GM18873 (cell line): ENCODE data around the gene LDLRAD3.

Experiments
- ATAC-seq: cut with Tn5 transposase; IDR thresholded peaks from one replicate; pipeline ENCODE4 v1.9.1; 2021; ENCODE audit warnings: mild to moderate bottlenecking, moderate library complexity, moderate number of reproducible peaks; ENCODE audit not compliant: unreplicated experiment, low FRiP score

The LDLRAD3 gene

GRCh38 chr11:36092314-36093030 is 148.6 kb downstream of the LDLRAD3 start:
- ATAC-seq = no peak

GRCh38 chr11:36093548-36093947 is 149.7 kb downstream of the LDLRAD3 start:
- no peak for ATAC-seq

- ATAC-seq = no peak
Measured at GRCh38 chr11:36094164-36094563, 150.3 kb downstream of the LDLRAD3 start.

- no peak for ATAC-seq
Measured at GRCh38 chr11:36095716-36096115, 151.9 kb downstream of the LDLRAD3 start.

- no peak for ATAC-seq
Measured at GRCh38 chr11:36097219-36097650, 153.4 kb downstream of the LDLRAD3 start.

- ATAC-seq = no peak
Measured at GRCh38 chr11:36098087-36098486, 154.2 kb downstream of the LDLRAD3 start.

GRCh38 chr11:36098853-36099375 is 155.1 kb downstream of the LDLRAD3 start:
- ATAC-seq = no peak

- no peak for ATAC-seq
Measured at GRCh38 chr11:36101466-36101865, 157.6 kb downstream of the LDLRAD3 start.

- ATAC-seq = no peak
Measured at GRCh38 chr11:36102868-36103267, 159.0 kb downstream of the LDLRAD3 start.

- no peak for ATAC-seq
Measured at GRCh38 chr11:36103933-36104530, 160.2 kb downstream of the LDLRAD3 start.

- no peak for ATAC-seq
Measured at GRCh38 chr11:36104660-36104992, 160.8 kb downstream of the LDLRAD3 start.

- ATAC-seq = no peak
Measured at GRCh38 chr11:36105743-36106581, 162.1 kb downstream of the LDLRAD3 start.

- ATAC-seq = no peak
Measured at GRCh38 chr11:36107547-36107946, 163.7 kb downstream of the LDLRAD3 start.

- no peak for ATAC-seq
Measured at GRCh38 chr11:36108881-36109589, 165.2 kb downstream of the LDLRAD3 start.

GRCh38 chr11:36109590-36109849 is 165.7 kb downstream of the LDLRAD3 start:
- ATAC-seq = no peak

GRCh38 chr11:36109850-36110606 is 166.2 kb downstream of the LDLRAD3 start:
- no peak for ATAC-seq

- ATAC-seq = no peak
Measured at GRCh38 chr11:36110668-36111410, 167.0 kb downstream of the LDLRAD3 start.

- no peak for ATAC-seq
Measured at GRCh38 chr11:36114095-36114494, 170.2 kb downstream of the LDLRAD3 start.

GRCh38 chr11:36115378-36115801 is 171.5 kb downstream of the LDLRAD3 start:
- no peak for ATAC-seq
